GM23338 (cell line): ENCODE measurements around the gene CACNA1H. TPM values are rescaled to one million over a fixed set of nuclear protein-coding genes. Genes with fewer than 3 reads are reported as not detected.

ENCODE experiments used
- ATAC-seq: fragments of 200-7000 bp; cut with Tn5 transposase; 3 replicates; pipeline ENCODE4 v1.9.1; 2020
- DNase-seq: peaks from one replicate; pipeline ENCODE4 v3.0.0-alpha.2; 2015; ENCODE audit warnings: low spot score
- H2AFZ ChIP-seq: fragments of 200-600 bp; sonication (generic); 2 replicates; pipeline ENCODE4 v1.8.0; 2016; ENCODE audit warnings: antibody characterized with exemption, mild to moderate bottlenecking, moderate library complexity
- H3F3A ChIP-seq: fragments of 200-600 bp; sonication (generic); replicated peaks from 2 replicates; pipeline ENCODE4 v1.8.0; 2017; ENCODE audit warnings: antibody characterized with exemption, mixed run types, low read depth
- H3K27ac ChIP-seq: fragments of 200-600 bp; sonication (generic); 2 replicates; pipeline ENCODE4 v1.6.1; 2016; ENCODE audit warnings: low read depth
- H3K27me3 ChIP-seq: fragments of 200-600 bp; sonication (generic); 2 replicates; pipeline ENCODE4 v1.8.0; 2016; ENCODE audit warnings: mild to moderate bottlenecking, mixed run types, moderate library complexity; ENCODE audit not compliant: insufficient read depth
- H3K36me3 ChIP-seq: fragments of 200-600 bp; sonication (generic); 2 replicates; pipeline ENCODE4 v1.8.0; 2016; ENCODE audit warnings: mild to moderate bottlenecking; ENCODE audit not compliant: insufficient read depth
- H3K4me1 ChIP-seq: fragments of 200-600 bp; sonication (generic); 2 replicates; pipeline ENCODE4 v1.8.0; 2016; ENCODE audit warnings: mild to moderate bottlenecking, moderate library complexity; ENCODE audit not compliant: insufficient read depth
- H3K4me2 ChIP-seq: fragments of 200-600 bp; sonication (generic); 2 replicates; pipeline ENCODE4 v1.7.1; 2017; ENCODE audit warnings: mixed run types
- H3K4me3 ChIP-seq: fragments of 200-600 bp; sonication (generic); 2 replicates; pipeline ENCODE4 v1.6.1; 2016; ENCODE audit warnings: mixed run types
- H3K79me2 ChIP-seq: fragments of 200-600 bp; sonication (generic); replicated peaks from 2 replicates; pipeline ENCODE4 v1.8.0; 2017; ENCODE audit warnings: mild to moderate bottlenecking; ENCODE audit not compliant: insufficient read depth
- H3K9me2 ChIP-seq: fragments of 200-600 bp; sonication (generic); 2 replicates; pipeline ENCODE4 v1.8.0; 2017; ENCODE audit not compliant: insufficient read depth
- H4K20me1 ChIP-seq: fragments of 200-600 bp; sonication (generic); replicated peaks from 2 replicates; pipeline ENCODE4 v1.8.0; 2017; ENCODE audit warnings: mild to moderate bottlenecking; ENCODE audit not compliant: insufficient read depth
- H3K27ac Mint-ChIP-seq: 2 replicates; pipeline ENCODE4 v1.8.0; 2020; ENCODE audit warnings: inconsistent platforms, mild to moderate bottlenecking, moderate library complexity, mixed read lengths
- H3K27me3 Mint-ChIP-seq: 3 replicates; pipeline ENCODE4 v1.8.0; 2022; ENCODE audit warnings: low read depth, mild to moderate bottlenecking, moderate library complexity, mixed read lengths, inconsistent platforms; ENCODE audit not compliant: insufficient read depth, poor library complexity
- H3K36me3 Mint-ChIP-seq: 3 replicates; pipeline ENCODE4 v1.8.0; 2021; ENCODE audit warnings: low read depth, mild to moderate bottlenecking, inconsistent platforms, moderate library complexity, mixed read lengths
- H3K4me1 Mint-ChIP-seq: 3 replicates; pipeline ENCODE4 v1.8.0; 2020; ENCODE audit warnings: mild to moderate bottlenecking, inconsistent platforms, mixed read lengths
- H3K4me3 Mint-ChIP-seq: 3 replicates; pipeline ENCODE4 v1.8.0; 2021; ENCODE audit warnings: moderate library complexity, mild to moderate bottlenecking, inconsistent platforms, mixed read lengths
- H3K9me3 Mint-ChIP-seq: 3 replicates; pipeline ENCODE4 v1.8.0; 2020; ENCODE audit warnings: moderate library complexity, mild to moderate bottlenecking, inconsistent platforms, mixed read lengths
- CREB1 ChIP-seq: fragments of 250-450 bp; sonication (Bioruptor Pico); IDR thresholded peaks from 2 replicates; pipeline ENCODE4 v1.5.0; 2020; ENCODE audit warnings: low read depth, mild to moderate bottlenecking, moderate library complexity
- EZH2 ChIP-seq: fragments of 200-600 bp; sonication (generic); IDR thresholded peaks from one replicate; pipeline ENCODE4 v1.8.0; 2017; ENCODE audit warnings: antibody characterized with exemption, mild to moderate bottlenecking, low read depth; ENCODE audit not compliant: unreplicated experiment
- EZH2phosphoT487 ChIP-seq: fragments of 200-600 bp; sonication (generic); IDR thresholded peaks from one replicate; pipeline ENCODE4 v1.8.1; 2018; ENCODE audit warnings: antibody characterized with exemption; ENCODE audit not compliant: unreplicated experiment
- JUNB ChIP-seq: IDR thresholded peaks from one replicate; pipeline ENCODE4 v1.6.1; 2016; ENCODE audit warnings: antibody characterized with exemption; ENCODE audit not compliant: unreplicated experiment
- POLR2AphosphoS5 ChIP-seq: IDR thresholded peaks from 2 replicates; pipeline ENCODE4 v1.6.1; 2016; ENCODE audit warnings: antibody characterized with exemption, low read depth
- ZNF114 ChIP-seq: fragments of 250-450 bp; sonication (Bioruptor Pico); IDR thresholded peaks from 2 replicates; pipeline ENCODE4 v1.5.0; 2020; ENCODE audit warnings: mild to moderate bottlenecking, moderate library complexity
- ZNF331 ChIP-seq: fragments of 250-450 bp; sonication (Bioruptor Pico); IDR thresholded peaks from 2 replicates; pipeline ENCODE4 v1.5.0; 2020; ENCODE audit warnings: low read depth, mild to moderate bottlenecking, moderate library complexity
- polyA plus RNA-seq: library from polyadenylated mRNA; unstranded; fragments of >200 nt; fragmentation: Nextera tagmentation; extraction: Ambion mirVana; gene quantifications from 2 replicates; pipeline ENCODE4 v1.2.1, GENCODE V29; 2016
- total RNA-seq: library from RNA; depleted of rRNA; stranded (reverse); fragments of >200 nt; shearing (Covaris generic); gene quantifications from 2 replicates; pipeline ENCODE4 v1.2.3, GENCODE V29; 2014
- TF ChIP-seq, protein P1 (sequence below): IDR thresholded peaks from one replicate; pipeline ENCODE4 v1.6.1; 2018; ENCODE audit warnings: antibody characterized with exemption; ENCODE audit not compliant: unreplicated experiment
- TF ChIP-seq, protein P2 (sequence below): IDR thresholded peaks from 2 replicates; pipeline ENCODE4 v1.6.1; 2016; ENCODE audit warnings: antibody characterized with exemption
- TF ChIP-seq, protein P3 (sequence below), 2 experiments: fragments of 200-600 bp in 1 of 2; sonication (generic) in 1 of 2; conservative IDR thresholded peaks; 2 replicates each; pipeline versions ENCODE4 v1.5.1 to v1.6.1; 2016 to 2017; ENCODE audit warnings: antibody characterized with exemption in 2 of 2, low read depth in 2 of 2, mild to moderate bottlenecking in 2 of 2, moderate library complexity in 1 of 2
- TF ChIP-seq, protein P4 (sequence below): fragments of 250-450 bp; sonication (Bioruptor Pico); IDR thresholded peaks from 2 replicates; pipeline ENCODE4 v1.5.0; 2020; ENCODE audit warnings: mild to moderate bottlenecking, moderate library complexity

The CACNA1H gene
- total and polyA plus RNA-seq, 2 experiments from 2014 or later, result 3.5 to 43.3 TPM

DNA sequence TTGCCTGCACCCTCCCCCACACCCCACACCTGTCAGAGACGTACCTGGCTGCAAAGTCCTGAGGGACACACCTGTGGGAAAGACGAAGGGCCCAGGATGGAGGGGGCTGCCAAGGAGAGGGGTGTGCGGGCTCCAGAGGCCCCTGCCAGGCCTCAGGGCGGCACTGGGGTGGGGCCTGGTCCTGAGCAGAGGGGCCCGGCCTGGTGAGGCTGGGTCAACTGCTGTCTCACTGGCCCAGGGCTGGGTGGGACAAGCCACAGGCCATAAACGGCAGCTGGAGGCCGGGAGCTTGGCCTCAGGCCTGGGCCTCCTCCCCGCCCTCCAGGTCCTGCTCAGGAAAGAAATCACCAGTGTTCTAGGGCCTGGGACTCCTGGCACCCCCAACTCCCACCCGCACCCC is 71.7 kb downstream of the CACNA1H start (continued):
- TF ChIP-seq, protein P1, sequence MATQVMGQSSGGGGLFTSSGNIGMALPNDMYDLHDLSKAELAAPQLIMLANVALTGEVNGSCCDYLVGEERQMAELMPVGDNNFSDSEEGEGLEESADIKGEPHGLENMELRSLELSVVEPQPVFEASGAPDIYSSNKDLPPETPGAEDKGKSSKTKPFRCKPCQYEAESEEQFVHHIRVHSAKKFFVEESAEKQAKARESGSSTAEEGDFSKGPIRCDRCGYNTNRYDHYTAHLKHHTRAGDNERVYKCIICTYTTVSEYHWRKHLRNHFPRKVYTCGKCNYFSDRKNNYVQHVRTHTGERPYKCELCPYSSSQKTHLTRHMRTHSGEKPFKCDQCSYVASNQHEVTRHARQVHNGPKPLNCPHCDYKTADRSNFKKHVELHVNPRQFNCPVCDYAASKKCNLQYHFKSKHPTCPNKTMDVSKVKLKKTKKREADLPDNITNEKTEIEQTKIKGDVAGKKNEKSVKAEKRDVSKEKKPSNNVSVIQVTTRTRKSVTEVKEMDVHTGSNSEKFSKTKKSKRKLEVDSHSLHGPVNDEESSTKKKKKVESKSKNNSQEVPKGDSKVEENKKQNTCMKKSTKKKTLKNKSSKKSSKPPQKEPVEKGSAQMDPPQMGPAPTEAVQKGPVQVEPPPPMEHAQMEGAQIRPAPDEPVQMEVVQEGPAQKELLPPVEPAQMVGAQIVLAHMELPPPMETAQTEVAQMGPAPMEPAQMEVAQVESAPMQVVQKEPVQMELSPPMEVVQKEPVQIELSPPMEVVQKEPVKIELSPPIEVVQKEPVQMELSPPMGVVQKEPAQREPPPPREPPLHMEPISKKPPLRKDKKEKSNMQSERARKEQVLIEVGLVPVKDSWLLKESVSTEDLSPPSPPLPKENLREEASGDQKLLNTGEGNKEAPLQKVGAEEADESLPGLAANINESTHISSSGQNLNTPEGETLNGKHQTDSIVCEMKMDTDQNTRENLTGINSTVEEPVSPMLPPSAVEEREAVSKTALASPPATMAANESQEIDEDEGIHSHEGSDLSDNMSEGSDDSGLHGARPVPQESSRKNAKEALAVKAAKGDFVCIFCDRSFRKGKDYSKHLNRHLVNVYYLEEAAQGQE, result no peak
- TF ChIP-seq POLR2AphosphoS5 (no peak), EZH2 (no peak), EZH2phosphoT487 (no peak), CREB1 (CRISPR knock-in tag) (no peak), ZNF331 (CRISPR knock-in tag) (no peak)
- TF ChIP-seq, protein P2, sequence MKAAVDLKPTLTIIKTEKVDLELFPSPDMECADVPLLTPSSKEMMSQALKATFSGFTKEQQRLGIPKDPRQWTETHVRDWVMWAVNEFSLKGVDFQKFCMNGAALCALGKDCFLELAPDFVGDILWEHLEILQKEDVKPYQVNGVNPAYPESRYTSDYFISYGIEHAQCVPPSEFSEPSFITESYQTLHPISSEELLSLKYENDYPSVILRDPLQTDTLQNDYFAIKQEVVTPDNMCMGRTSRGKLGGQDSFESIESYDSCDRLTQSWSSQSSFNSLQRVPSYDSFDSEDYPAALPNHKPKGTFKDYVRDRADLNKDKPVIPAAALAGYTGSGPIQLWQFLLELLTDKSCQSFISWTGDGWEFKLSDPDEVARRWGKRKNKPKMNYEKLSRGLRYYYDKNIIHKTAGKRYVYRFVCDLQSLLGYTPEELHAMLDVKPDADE, result no peak

DNA sequence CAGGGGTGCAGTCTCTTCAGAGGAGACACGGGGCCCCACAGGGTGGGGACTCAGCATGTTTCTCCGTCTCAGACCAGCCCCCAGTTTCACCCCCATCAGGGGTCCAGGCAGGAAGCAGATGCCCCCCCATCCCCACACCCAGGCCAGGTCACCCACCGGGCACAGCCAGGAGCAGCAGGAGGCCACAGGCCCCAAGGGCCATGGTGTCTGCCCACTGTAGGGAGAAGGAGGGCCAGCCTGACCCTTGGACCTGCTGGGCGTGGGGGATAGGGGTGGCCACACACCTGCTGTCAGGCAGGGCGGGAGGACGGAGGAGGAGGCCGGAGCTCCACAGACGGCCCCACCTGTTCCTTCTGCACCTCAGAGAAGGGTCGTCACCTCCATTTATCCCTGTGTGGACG is 72.1 kb downstream of the CACNA1H start, which contains the start of gene TPSG1:
Gene TPSG1, minus strand, starts transcription at position 218 of the 401 bp plus-strand sequence. Its CDS starts 16 bp downstream, at position 202.
- no peaks in the 10 kb centered on the region; the same call in 2 of the 3 replicates for H3K36me3 Mint-ChIP-seq
- H3K36me3 ChIP-seq, result no peaks in the 10 kb centered on the region
- H4K20me1 ChIP-seq, result no peaks in the 10 kb centered on the region; the same call in 1 of the 2 replicates
- H3K9me3 Mint-ChIP-seq, result no peaks in the 10 kb centered on the region
- no peaks in the 10 kb centered on the region for H3K4me1 Mint-ChIP-seq
- H3K4me1 ChIP-seq, result no peaks in the 10 kb centered on the region
- H3K27ac ChIP-seq, result no peak within 1 kb of the TSS
- no peak within 1 kb of the TSS for H2AFZ ChIP-seq
- H3K27me3 ChIP-seq, result no peaks in the 10 kb centered on the region
- no peak within 1 kb of the TSS for H3K4me3 ChIP-seq
- no peak within 1 kb of the TSS for H3K27ac Mint-ChIP-seq
- H3F3A ChIP-seq, result no peaks in the 10 kb centered on the region
- no peak for DNase-seq
- H3K4me2 ChIP-seq, result no peak within 1 kb of the TSS
- no peak for ATAC-seq
- peaks cover 23% of the 10 kb centered on the region for H3K27me3 Mint-ChIP-seq
- H3K79me2 ChIP-seq, result no peaks in the 10 kb centered on the region
- no peak within 1 kb of the TSS for H3K4me3 Mint-ChIP-seq
- H3K9me2 ChIP-seq, result no peaks in the 10 kb centered on the region
- TF ChIP-seq EZH2phosphoT487 (no peak), ZNF331 (CRISPR knock-in tag) (no peak), CREB1 (CRISPR knock-in tag) (no peak), EZH2 (no peak), ZNF114 (no peak), JUNB (no peak)
- TF ChIP-seq, protein P3, sequence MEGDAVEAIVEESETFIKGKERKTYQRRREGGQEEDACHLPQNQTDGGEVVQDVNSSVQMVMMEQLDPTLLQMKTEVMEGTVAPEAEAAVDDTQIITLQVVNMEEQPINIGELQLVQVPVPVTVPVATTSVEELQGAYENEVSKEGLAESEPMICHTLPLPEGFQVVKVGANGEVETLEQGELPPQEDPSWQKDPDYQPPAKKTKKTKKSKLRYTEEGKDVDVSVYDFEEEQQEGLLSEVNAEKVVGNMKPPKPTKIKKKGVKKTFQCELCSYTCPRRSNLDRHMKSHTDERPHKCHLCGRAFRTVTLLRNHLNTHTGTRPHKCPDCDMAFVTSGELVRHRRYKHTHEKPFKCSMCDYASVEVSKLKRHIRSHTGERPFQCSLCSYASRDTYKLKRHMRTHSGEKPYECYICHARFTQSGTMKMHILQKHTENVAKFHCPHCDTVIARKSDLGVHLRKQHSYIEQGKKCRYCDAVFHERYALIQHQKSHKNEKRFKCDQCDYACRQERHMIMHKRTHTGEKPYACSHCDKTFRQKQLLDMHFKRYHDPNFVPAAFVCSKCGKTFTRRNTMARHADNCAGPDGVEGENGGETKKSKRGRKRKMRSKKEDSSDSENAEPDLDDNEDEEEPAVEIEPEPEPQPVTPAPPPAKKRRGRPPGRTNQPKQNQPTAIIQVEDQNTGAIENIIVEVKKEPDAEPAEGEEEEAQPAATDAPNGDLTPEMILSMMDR (conservative IDR thresholded peaks at IDR 0.05; ENCODE audit: low read depth in 2 of 2), result no peak
- TF ChIP-seq, protein P4, sequence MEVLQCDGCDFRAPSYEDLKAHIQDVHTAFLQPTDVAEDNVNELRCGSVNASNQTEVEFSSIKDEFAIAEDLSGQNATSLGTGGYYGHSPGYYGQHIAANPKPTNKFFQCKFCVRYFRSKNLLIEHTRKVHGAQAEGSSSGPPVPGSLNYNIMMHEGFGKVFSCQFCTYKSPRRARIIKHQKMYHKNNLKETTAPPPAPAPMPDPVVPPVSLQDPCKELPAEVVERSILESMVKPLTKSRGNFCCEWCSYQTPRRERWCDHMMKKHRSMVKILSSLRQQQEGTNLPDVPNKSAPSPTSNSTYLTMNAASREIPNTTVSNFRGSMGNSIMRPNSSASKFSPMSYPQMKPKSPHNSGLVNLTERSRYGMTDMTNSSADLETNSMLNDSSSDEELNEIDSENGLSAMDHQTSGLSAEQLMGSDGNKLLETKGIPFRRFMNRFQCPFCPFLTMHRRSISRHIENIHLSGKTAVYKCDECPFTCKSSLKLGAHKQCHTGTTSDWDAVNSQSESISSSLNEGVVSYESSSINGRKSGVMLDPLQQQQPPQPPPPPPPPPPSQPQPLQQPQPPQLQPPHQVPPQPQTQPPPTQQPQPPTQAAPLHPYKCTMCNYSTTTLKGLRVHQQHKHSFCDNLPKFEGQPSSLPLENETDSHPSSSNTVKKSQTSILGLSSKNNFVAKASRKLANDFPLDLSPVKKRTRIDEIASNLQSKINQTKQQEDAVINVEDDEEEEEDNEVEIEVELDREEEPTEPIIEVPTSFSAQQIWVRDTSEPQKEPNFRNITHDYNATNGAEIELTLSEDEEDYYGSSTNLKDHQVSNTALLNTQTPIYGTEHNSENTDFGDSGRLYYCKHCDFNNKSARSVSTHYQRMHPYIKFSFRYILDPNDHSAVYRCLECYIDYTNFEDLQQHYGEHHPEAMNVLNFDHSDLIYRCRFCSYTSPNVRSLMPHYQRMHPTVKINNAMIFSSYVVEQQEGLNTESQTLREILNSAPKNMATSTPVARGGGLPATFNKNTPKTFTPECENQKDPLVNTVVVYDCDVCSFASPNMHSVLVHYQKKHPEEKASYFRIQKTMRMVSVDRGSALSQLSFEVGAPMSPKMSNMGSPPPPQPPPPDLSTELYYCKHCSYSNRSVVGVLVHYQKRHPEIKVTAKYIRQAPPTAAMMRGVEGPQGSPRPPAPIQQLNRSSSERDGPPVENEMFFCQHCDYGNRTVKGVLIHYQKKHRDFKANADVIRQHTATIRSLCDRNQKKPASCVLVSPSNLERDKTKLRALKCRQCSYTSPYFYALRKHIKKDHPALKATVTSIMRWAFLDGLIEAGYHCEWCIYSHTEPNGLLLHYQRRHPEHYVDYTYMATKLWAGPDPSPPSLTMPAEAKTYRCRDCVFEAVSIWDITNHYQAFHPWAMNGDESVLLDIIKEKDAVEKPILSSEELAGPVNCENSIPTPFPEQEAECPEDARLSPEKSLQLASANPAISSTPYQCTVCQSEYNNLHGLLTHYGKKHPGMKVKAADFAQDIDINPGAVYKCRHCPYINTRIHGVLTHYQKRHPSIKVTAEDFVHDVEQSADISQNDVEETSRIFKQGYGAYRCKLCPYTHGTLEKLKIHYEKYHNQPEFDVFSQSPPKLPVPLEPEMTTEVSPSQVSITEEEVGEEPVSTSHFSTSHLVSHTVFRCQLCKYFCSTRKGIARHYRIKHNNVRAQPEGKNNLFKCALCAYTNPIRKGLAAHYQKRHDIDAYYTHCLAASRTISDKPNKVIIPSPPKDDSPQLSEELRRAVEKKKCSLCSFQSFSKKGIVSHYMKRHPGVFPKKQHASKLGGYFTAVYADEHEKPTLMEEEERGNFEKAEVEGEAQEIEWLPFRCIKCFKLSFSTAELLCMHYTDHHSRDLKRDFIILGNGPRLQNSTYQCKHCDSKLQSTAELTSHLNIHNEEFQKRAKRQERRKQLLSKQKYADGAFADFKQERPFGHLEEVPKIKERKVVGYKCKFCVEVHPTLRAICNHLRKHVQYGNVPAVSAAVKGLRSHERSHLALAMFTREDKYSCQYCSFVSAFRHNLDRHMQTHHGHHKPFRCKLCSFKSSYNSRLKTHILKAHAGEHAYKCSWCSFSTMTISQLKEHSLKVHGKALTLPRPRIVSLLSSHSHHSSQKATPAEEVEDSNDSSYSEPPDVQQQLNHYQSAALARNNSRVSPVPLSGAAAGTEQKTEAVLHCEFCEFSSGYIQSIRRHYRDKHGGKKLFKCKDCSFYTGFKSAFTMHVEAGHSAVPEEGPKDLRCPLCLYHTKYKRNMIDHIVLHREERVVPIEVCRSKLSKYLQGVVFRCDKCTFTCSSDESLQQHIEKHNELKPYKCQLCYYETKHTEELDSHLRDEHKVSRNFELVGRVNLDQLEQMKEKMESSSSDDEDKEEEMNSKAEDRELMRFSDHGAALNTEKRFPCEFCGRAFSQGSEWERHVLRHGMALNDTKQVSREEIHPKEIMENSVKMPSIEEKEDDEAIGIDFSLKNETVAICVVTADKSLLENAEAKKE (CRISPR knock-in tag), result no peak
- TF ChIP-seq, protein P2, result no peak
